Measurements from ENCODE around the gene GPR158. TPM values are rescaled to one million over a fixed set of nuclear protein-coding genes. Genes with fewer than 3 reads are reported as not detected.

Gene GPR158
- total RNA-seq, 1 experiment from 2014 or later = 2.9 TPM

DNA sequence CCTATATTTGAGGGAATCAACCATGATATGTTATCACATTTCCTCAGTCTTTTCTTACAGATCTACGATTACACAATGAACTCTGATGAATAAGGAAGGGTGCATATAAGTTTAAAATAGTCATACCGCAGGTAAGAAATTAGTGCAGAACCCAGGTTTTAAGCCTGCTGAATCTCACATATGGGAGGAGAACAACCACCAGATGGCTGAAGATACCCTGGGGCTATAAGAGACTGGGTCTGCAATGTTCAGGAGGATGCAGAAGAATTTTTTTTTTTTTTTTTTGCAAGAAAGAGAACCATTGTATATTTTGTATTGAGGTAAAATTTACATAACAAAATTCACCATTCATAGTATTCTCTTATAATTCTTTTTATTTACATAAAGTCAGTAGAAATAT is 387.0 kb downstream of the GPR158 start:
- TF ChIP-seq CEBPB (IDR thresholded peaks at IDR 0.05; ENCODE audit: low read depth) (no peak), CBX3 (IDR thresholded peaks at IDR 0.05; ENCODE audit: low read depth) (no peak)
- BruUV-seq (replicated peaks) = no TSS peak
- Histone ChIP-seq H3K9ac (ENCODE audit: low read length) (no peak overlapping the region), H2AFZ (ENCODE audit: low read depth, low read length, poor library complexity, severe bottlenecking) (no peak overlapping the region), H3K9me3 (ENCODE audit: control insufficient read depth in 1 of 2, insufficient read depth in 1 of 2, low read depth in 1 of 2, low read length in 2 of 2) (no peaks in the 10 kb centered on the region), H3K9me2 (ENCODE audit: insufficient read depth) (no peaks in the 10 kb centered on the region), H3K36me3 (ENCODE audit: control insufficient read depth in 1 of 2, insufficient read depth in 2 of 2, low read length in 2 of 2) (no peaks in the 10 kb centered on the region), H3K4me3 (replicated peaks in 1 of 2; ENCODE audit: low read depth in 1 of 2, low read length in 2 of 2) (no peak overlapping the region), H3K4me1 (ENCODE audit: control insufficient read depth in 1 of 2, insufficient read depth in 2 of 2, low read length in 2 of 2) (no peaks in the 10 kb centered on the region), H3K27me3 (ENCODE audit: insufficient read depth, low read length) (no peaks in the 10 kb centered on the region), H4K20me1 (ENCODE audit: insufficient read depth) (no peaks in the 10 kb centered on the region), H3K4me2 (ENCODE audit: low read length) (no peak overlapping the region), H3K27ac (ENCODE audit: low read depth, low read length) (no peak overlapping the region), H3K79me2 (ENCODE audit: insufficient read depth, low read length) (no peaks in the 10 kb centered on the region)
- RAD21 ChIA-PET (ENCODE audit: low non-redundant PET in 1 of 2, low total read pairs in 2 of 2, uncharacterized antibody in 2 of 2, unreplicated experiment in 2 of 2) = no interaction called here
- DNase-seq (ENCODE audit: low read depth, low spot score) = no peak
- CTCF ChIA-PET = no interaction called here
- ATAC-seq = no peak
- intact Hi-C loops (cut with micrococcal nuclease) = no loop called here
- POLR2A ChIA-PET = no interaction called here

- Histone ChIP-seq H3K4me1 (ENCODE audit: control insufficient read depth in 1 of 2, insufficient read depth in 2 of 2, low read length in 2 of 2) (no peaks in the 10 kb centered on the region), H4K20me1 (ENCODE audit: insufficient read depth) (no peaks in the 10 kb centered on the region), H3K79me2 (ENCODE audit: insufficient read depth, low read length) (no peaks in the 10 kb centered on the region), H2AFZ (ENCODE audit: low read depth, low read length, poor library complexity, severe bottlenecking) (no peak overlapping the region), H3K27ac (ENCODE audit: low read depth, low read length) (no peak overlapping the region), H3K27me3 (ENCODE audit: insufficient read depth, low read length) (no peaks in the 10 kb centered on the region), H3K4me3 (replicated peaks in 1 of 2; ENCODE audit: low read depth in 1 of 2, low read length in 2 of 2) (no peak overlapping the region), H3K9ac (ENCODE audit: low read length) (no peak overlapping the region), H3K36me3 (ENCODE audit: control insufficient read depth in 1 of 2, insufficient read depth in 2 of 2, low read length in 2 of 2) (no peaks in the 10 kb centered on the region), H3K4me2 (ENCODE audit: low read length) (no peak overlapping the region), H3K9me2 (ENCODE audit: insufficient read depth) (no peaks in the 10 kb centered on the region), H3K9me3 (ENCODE audit: control insufficient read depth in 1 of 2, insufficient read depth in 1 of 2, low read depth in 1 of 2, low read length in 2 of 2) (no peaks in the 10 kb centered on the region)
- TF ChIP-seq, protein P1, sequence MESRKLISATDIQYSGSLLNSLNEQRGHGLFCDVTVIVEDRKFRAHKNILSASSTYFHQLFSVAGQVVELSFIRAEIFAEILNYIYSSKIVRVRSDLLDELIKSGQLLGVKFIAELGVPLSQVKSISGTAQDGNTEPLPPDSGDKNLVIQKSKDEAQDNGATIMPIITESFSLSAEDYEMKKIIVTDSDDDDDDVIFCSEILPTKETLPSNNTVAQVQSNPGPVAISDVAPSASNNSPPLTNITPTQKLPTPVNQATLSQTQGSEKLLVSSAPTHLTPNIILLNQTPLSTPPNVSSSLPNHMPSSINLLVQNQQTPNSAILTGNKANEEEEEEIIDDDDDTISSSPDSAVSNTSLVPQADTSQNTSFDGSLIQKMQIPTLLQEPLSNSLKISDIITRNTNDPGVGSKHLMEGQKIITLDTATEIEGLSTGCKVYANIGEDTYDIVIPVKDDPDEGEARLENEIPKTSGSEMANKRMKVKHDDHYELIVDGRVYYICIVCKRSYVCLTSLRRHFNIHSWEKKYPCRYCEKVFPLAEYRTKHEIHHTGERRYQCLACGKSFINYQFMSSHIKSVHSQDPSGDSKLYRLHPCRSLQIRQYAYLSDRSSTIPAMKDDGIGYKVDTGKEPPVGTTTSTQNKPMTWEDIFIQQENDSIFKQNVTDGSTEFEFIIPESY (IDR thresholded peaks at IDR 0.05; ENCODE audit: extremely low read depth, insufficient replicate concordance, low read length) = no peak
- TF ChIP-seq, protein P2, sequence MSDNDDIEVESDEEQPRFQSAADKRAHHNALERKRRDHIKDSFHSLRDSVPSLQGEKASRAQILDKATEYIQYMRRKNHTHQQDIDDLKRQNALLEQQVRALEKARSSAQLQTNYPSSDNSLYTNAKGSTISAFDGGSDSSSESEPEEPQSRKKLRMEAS (IDR thresholded peaks at IDR 0.05) = no peak
- TF ChIP-seq ZNF274 (IDR thresholded peaks at IDR 0.05; ENCODE audit: low read depth, low read length) = no peak
- no peak for TF ChIP-seq POLR2AphosphoS5 (IDR thresholded peaks at IDR 0.05; ENCODE audit: low read depth, low read length)
- TF ChIP-seq EZH2 (IDR thresholded peaks at IDR 0.05) = no peak
- no peak for TF ChIP-seq ELF1 (IDR thresholded peaks at IDR 0.05; ENCODE audit: borderline replicate concordance, low read depth)
- no peak for TF ChIP-seq FOSL1 (IDR thresholded peaks at IDR 0.05; ENCODE audit: low read depth)
- TF ChIP-seq POLR2A (IDR thresholded peaks at IDR 0.05; ENCODE audit: borderline replicate concordance, extremely low read depth, insufficient read depth, insufficient read length) = no peak
- TF ChIP-seq CBX3 (IDR thresholded peaks at IDR 0.05; ENCODE audit: low read depth) = no peak
- no peak for TF ChIP-seq EGR1 (IDR thresholded peaks at IDR 0.05; ENCODE audit: low read depth)
- POLR2A ChIA-PET = no interaction called here
- DNase-seq (ENCODE audit: low read depth, low spot score) (no peak), ATAC-seq (no peak)
- CTCF ChIA-PET = no interaction called here
- RAD21 ChIA-PET (ENCODE audit: low non-redundant PET in 1 of 2, low total read pairs in 2 of 2, uncharacterized antibody in 2 of 2, unreplicated experiment in 2 of 2) = no interaction called here
- intact Hi-C loops (cut with micrococcal nuclease) = no loop called here
- no TSS peak for BruUV-seq (replicated peaks)
Observed at GRCh38 chr10:25562547-25562946, 387.7 kb downstream of the GPR158 start.
